B cell (primary cell): ENCODE results near the gene DNASE1L2. TPM values are rescaled to one million over a fixed set of nuclear protein-coding genes. Genes with fewer than 3 reads are reported as not detected.

Experiments used
- ATAC-seq: fragments of 200-7000 bp; cut with Tn5 transposase; one replicate; pipeline ENCODE4 v1.10.0; 2021; ENCODE audit warnings: low read depth, mild to moderate bottlenecking, moderate number of reproducible peaks, moderate library complexity
- CTCF ChIA-PET: fragments of 350-600 bp; sonication (Branson Sonifier 250); formaldehyde crosslinking; loops from one replicate; lab custom pipeline; 2021; ENCODE audit warnings: antibody characterized with exemption, inconsistent platforms; lab: Charles Lee
- POLR2A ChIA-PET: fragments of 350-600 bp; sonication (Branson Sonifier 250); formaldehyde crosslinking; loops from one replicate; lab custom pipeline; 2021; ENCODE audit warnings: antibody characterized with exemption; lab: Charles Lee
- DNase-seq: peaks from one replicate; pipeline ENCODE4 v3.0.0; 2013
- H2AFZ ChIP-seq: 2 replicates; pipeline ENCODE4 v1.6.1; 2012; ENCODE audit warnings: mild to moderate bottlenecking, low read depth, low read length; ENCODE audit not compliant: insufficient read depth, poor library complexity, severe bottlenecking
- H3K27ac ChIP-seq, 2 donors: 1 replicate in 1 of 2; 2 replicates in 1 of 2; pipeline ENCODE4 v1.5.1; 2012 to 2013; ENCODE audit warnings: low read length in 2 of 2, mild to moderate bottlenecking in 2 of 2, moderate library complexity in 1 of 2
- H3K27me3 ChIP-seq, 4 experiments: fragments of 200-600 bp in 1 of 4; sonication (generic) in 1 of 4; replicated peaks in 1 of 4; 1 replicate in 2 of 4; 2 replicates in 2 of 4; pipeline versions ENCODE4 v1.6.1 to v1.7.0; 2013 to 2016; ENCODE audit warnings: low read length in 3 of 4, mild to moderate bottlenecking in 2 of 4, mixed read lengths in 1 of 4, moderate library complexity in 1 of 4; ENCODE audit not compliant: insufficient read depth in 4 of 4, control insufficient read depth in 3 of 4; ENCODE audit errors: control extremely low read depth in 1 of 4
- H3K36me3 ChIP-seq, 2 experiments: replicated peaks in 1 of 2; 1 replicate in 1 of 2; 2 replicates in 1 of 2; pipeline versions ENCODE4 v1.6.1 to v1.7.1; 2013; ENCODE audit warnings: low read length in 1 of 2; ENCODE audit not compliant: insufficient read depth in 2 of 2, control insufficient read depth in 1 of 2; ENCODE audit errors: control extremely low read depth in 1 of 2, extremely low read depth in 1 of 2
- H3K4me1 ChIP-seq, 2 donors: fragments of 200-600 bp in 1 of 2; sonication (generic) in 1 of 2; 1 replicate in 1 of 2; 2 replicates in 1 of 2; pipeline versions ENCODE4 v1.5.1 to v1.6.1; 2013 to 2017; ENCODE audit warnings: low read length in 2 of 2; ENCODE audit not compliant: control insufficient read depth in 2 of 2, insufficient read depth in 2 of 2
- H3K4me2 ChIP-seq: replicated peaks from 2 replicates; pipeline ENCODE3; 2012; ENCODE audit warnings: mild to moderate bottlenecking, low read depth, low read length; ENCODE audit not compliant: poor library complexity, severe bottlenecking
- H3K4me3 ChIP-seq, 5 experiments: fragments of 200-600 bp in 1 of 5; sonication (generic) in 1 of 5; 1 replicate in 3 of 5; 2 replicates in 2 of 5; pipeline versions ENCODE4 v1.5.1 to v1.7.0; 2011 to 2016; ENCODE audit warnings: low read length in 4 of 5, mild to moderate bottlenecking in 4 of 5, low read depth in 2 of 5, control low read depth in 1 of 5, moderate library complexity in 1 of 5; ENCODE audit not compliant: insufficient read depth in 1 of 5; ENCODE audit errors: control extremely low read depth in 1 of 5, extremely low read depth in 1 of 5
- H3K79me2 ChIP-seq: fragments of 200-600 bp; sonication (generic); one replicate; pipeline ENCODE4 v1.6.0; 2016; ENCODE audit warnings: low read length; ENCODE audit not compliant: control insufficient read depth, insufficient read depth
- H3K9ac ChIP-seq: fragments of 200-600 bp; sonication (generic); 2 replicates; pipeline ENCODE4 v1.6.1; 2017; ENCODE audit warnings: mild to moderate bottlenecking, low read length, moderate library complexity
- H3K9me3 ChIP-seq, 3 donors: one replicate each; pipeline versions ENCODE4 v1.6.1 to v1.7.1; 2013; ENCODE audit warnings: low read length in 2 of 3; ENCODE audit not compliant: control insufficient read depth in 2 of 3, insufficient read depth in 1 of 3; ENCODE audit errors: control extremely low read depth in 1 of 3
- H4K20me1 ChIP-seq: 2 replicates; pipeline ENCODE4 v1.6.0; 2012; ENCODE audit warnings: mild to moderate bottlenecking, low read length; ENCODE audit not compliant: insufficient read depth, control insufficient read depth, poor library complexity, severe bottlenecking
- H3K27ac Mint-ChIP-seq: one replicate; pipeline ENCODE4 v1.8.0; 2021; ENCODE audit warnings: mixed read lengths
- H3K27me3 Mint-ChIP-seq: one replicate; pipeline ENCODE4 v1.8.0; 2021; ENCODE audit warnings: mixed read lengths
- H3K4me1 Mint-ChIP-seq: one replicate; pipeline ENCODE4 v1.8.0; 2021; ENCODE audit warnings: mixed read lengths
- H3K4me3 Mint-ChIP-seq: one replicate; pipeline ENCODE4 v1.8.0; 2021; ENCODE audit warnings: mixed read lengths
- H3K9me3 Mint-ChIP-seq: one replicate; pipeline ENCODE4 v1.8.0; 2022; ENCODE audit warnings: mixed read lengths; ENCODE audit not compliant: insufficient read depth
- EZH2 ChIP-seq: IDR thresholded peaks from 2 replicates; pipeline ENCODE4 v1.6.1; 2012; ENCODE audit warnings: borderline replicate concordance, low read depth, mild to moderate bottlenecking, moderate library complexity, low read length; ENCODE audit not compliant: insufficient read depth, poor library complexity, severe bottlenecking
- WGBS: methylation state at CpG from one replicate; pipeline ENCODE4 v1.1.5; 2013; ENCODE audit warnings: missing lambda C conversion rate; ENCODE audit not compliant: insufficient coverage; 5-methylcytosine and 5-hydroxymethylcytosine counted together
- intact Hi-C: fragments of 100-400 bp; cut with micrococcal nuclease; formaldehyde crosslinking; loops from one replicate; pipeline ENCODE4 v1.10.0; 2022
- polyA plus RNA-seq: library from polyadenylated mRNA; depleted of rRNA; stranded (reverse); fragments of >200 nt; gene quantifications from 2 replicates; pipeline ENCODE4 v1.2.3, GENCODE V29; 2012
- total RNA-seq, 2 donors: library from RNA; stranded (reverse); fragments of 120-200 nt in 1 of 2; gene quantifications; 1 replicate in 1 of 2; 2 replicates in 1 of 2; pipeline versions ENCODE4 v1.2.3 to v1.2.4, GENCODE V29; 2013 to 2022
- TF ChIP-seq, protein P1 (sequence below): fragments of 200-600 bp; IDR thresholded peaks from one replicate; pipeline ENCODE4 v1.8.0; 2022; ENCODE audit warnings: antibody characterized with exemption, mild to moderate bottlenecking

The DNASE1L2 gene
- total and polyA plus RNA-seq, 2 donors (not counting 1 experiment from before 2014, with no cell fraction given), result 1.1 to 1.6 TPM

DNA sequence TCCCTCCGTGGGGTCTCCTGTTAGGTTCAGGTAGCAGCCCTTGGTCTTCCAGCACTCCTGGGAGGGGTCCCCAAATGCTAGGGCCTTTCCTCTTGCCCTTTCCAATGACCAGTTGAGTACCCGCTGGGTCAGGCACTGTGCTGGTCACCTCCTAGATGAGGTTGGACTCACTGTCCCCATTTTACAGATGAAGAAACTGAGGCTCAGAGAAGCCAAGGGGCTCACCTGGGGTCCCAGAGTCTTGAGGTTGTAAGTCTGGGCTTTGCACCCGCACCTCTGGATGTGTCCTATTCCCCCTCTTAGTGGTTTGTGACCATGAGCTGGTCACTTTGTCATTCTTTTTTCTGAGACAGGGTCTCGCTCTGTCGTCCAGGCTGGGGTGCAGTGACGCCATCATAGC, 38.5 kb upstream of the DNASE1L2 start:
- Histone ChIP-seq H3K4me1 (peaks cover 12 to 22% of the 10 kb centered on the region in 2 donors), H4K20me1 (no peaks in the 10 kb centered on the region), H3K9ac (no peak overlapping the region), H2AFZ (no peak overlapping the region), H3K4me2 (no peak overlapping the region), H3K4me3 (no peak overlapping the region), H3K9me3 (peaks cover 0 to 6% (median 0%) of the 10 kb centered on the region in 3 donors), H3K27me3 (peaks cover 0 to 50% (median 20%) of the 10 kb centered on the region in 4 experiments), H3K27ac (no peak overlapping the region), H3K36me3 (no peaks in the 10 kb centered on the region), H3K79me2 (no peaks in the 10 kb centered on the region)
- Mint-ChIP-seq H3K27ac (no peak overlapping the region), H3K4me1 (peaks cover 10% of the 10 kb centered on the region), H3K27me3 (peaks cover 28% of the 10 kb centered on the region), H3K4me3 (peak overlapping the region; percentile 40), H3K9me3 (no peaks in the 10 kb centered on the region)
- intact Hi-C loops, result loop anchor here (10.0 kb wide), 2 partner anchors 147 to 407 kb away; partner anchors contain the start of gene ABCA3
- TF ChIP-seq, protein P1, sequence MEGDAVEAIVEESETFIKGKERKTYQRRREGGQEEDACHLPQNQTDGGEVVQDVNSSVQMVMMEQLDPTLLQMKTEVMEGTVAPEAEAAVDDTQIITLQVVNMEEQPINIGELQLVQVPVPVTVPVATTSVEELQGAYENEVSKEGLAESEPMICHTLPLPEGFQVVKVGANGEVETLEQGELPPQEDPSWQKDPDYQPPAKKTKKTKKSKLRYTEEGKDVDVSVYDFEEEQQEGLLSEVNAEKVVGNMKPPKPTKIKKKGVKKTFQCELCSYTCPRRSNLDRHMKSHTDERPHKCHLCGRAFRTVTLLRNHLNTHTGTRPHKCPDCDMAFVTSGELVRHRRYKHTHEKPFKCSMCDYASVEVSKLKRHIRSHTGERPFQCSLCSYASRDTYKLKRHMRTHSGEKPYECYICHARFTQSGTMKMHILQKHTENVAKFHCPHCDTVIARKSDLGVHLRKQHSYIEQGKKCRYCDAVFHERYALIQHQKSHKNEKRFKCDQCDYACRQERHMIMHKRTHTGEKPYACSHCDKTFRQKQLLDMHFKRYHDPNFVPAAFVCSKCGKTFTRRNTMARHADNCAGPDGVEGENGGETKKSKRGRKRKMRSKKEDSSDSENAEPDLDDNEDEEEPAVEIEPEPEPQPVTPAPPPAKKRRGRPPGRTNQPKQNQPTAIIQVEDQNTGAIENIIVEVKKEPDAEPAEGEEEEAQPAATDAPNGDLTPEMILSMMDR, result no peak
- no peak for TF ChIP-seq EZH2
- DNase-seq, result no peak
- ChIA-PET POLR2A (no interaction called here), CTCF (interaction anchor here (0.6 to 4.7 kb wide), 2 partner anchors 54 to 339 kb away, joined by 3 to 71 read pairs; partner anchors contain the start of gene ECI1)
- WGBS, result 77% methylated on average over 5 of the region's 6 CpGs
- no peak for ATAC-seq

DNA sequence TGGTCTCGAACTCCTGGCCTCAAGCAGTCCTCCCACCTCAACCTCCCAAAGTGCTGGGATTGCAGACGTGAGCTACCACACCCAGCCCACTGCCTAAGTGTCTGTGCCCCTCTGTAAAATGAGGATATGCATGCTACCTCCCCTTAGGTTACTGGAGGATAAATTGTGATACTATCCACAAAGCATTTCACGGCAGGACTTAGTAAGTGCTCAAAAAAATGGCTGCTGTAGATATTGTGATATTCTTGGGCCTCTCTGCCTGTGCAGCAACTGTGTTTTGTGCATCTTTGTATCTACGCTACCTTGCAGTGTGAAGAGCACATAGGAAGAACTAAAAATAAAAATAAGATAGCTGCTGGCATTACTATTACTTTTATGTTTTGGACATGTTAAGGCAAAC, 38.0 kb upstream of the DNASE1L2 start:
- H3K27me3 ChIP-seq, result peaks cover 0 to 49% (median 20%) of the 10 kb centered on the region in 4 experiments
- TF ChIP-seq, protein P1, result no peak
- TF ChIP-seq EZH2, result no peak
- no peak overlapping the region for H3K4me2 ChIP-seq
- intact Hi-C loops, result loop anchor here (10.0 kb wide), 2 partner anchors 147 to 407 kb away; partner anchors contain the start of gene ABCA3
- H3K4me3 Mint-ChIP-seq, result peak overlapping the region; percentile 40
- whole genome bisulfite sequencing, result no CpG with 5 or more reads among the region's 4 CpGs
- H3K9ac ChIP-seq, result no peak overlapping the region
- H3K36me3 ChIP-seq, result no peaks in the 10 kb centered on the region
- peaks cover 10% of the 10 kb centered on the region for H3K4me1 Mint-ChIP-seq
- H3K27me3 Mint-ChIP-seq, result peaks cover 27% of the 10 kb centered on the region
- H3K27ac ChIP-seq, result no peak overlapping the region
- no peak for DNase-seq
- no peak overlapping the region for H3K27ac Mint-ChIP-seq
- H3K9me3 Mint-ChIP-seq, result no peaks in the 10 kb centered on the region
- ATAC-seq, result no peak
- no peaks in the 10 kb centered on the region for H4K20me1 ChIP-seq
- peaks cover 12 to 22% of the 10 kb centered on the region in 2 donors for H3K4me1 ChIP-seq
- POLR2A ChIA-PET, result no interaction called here
- H3K79me2 ChIP-seq, result no peaks in the 10 kb centered on the region
- no peak overlapping the region for H3K4me3 ChIP-seq
- CTCF ChIA-PET, result no interaction called here
- H2AFZ ChIP-seq, result no peak overlapping the region
- H3K9me3 ChIP-seq, result peaks cover 0 to 6% (median 0%) of the 10 kb centered on the region in 3 donors
